NOMO-1 treated with DMSO at 0.1 percent for 48 hours (cell line): ENCODE data around the gene THBS3.
"Not testable (repeated sequence)": the region's sequence is repeated elsewhere in the genome, so short reads cannot be mapped to it uniquely, and the experiment has no call there.

Source experiments
- DNase-seq: peaks from one replicate; lab custom pipeline; 2025; ENCODE audit not compliant: unreplicated experiment; lab: John Stamatoyannopoulos, UW

The THBS3 gene

DNA sequence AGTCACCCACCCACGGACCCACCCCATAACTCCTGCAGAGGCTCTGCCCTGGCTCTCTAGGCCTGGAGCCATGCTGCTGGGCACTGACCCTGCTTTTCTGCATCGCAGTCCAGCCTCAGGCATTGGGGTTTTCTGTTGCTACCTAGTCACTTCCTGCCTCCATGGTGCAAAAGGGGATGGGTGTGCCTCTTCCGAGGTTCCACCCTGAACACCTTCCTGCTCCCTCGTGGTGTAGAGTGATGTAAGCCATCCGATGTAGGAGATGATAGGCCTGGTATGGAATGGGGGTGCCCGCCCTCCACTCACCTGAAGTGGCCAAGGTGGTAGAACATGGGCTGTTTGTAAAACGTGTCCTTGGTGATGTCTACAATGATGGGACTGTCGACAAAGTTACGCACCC, 27.7 kb upstream of the THBS3 start:
- DNase-seq = not testable (repeated sequence)

DNA sequence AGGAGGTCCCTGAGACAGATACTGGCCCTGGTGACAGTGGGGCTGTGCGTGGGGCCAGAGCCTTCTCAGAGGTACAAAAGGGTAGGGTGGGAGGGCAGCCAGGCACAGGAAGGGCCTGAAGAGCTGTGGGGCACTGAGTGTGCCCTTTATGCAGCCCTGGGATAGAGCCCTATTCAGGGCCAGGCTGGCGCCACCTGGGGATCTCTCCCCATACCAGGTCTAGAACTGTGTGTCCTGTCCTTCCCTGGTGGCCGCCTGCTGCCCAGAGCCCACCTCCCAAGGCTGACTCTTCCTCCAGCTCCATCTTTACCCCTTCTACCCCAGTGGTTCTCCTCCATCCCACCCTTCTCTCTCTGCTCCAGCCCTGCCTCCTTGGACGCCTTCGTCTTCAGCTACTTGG, 25.8 kb upstream of the THBS3 start:
- DNase-seq = not testable (repeated sequence)

DNA sequence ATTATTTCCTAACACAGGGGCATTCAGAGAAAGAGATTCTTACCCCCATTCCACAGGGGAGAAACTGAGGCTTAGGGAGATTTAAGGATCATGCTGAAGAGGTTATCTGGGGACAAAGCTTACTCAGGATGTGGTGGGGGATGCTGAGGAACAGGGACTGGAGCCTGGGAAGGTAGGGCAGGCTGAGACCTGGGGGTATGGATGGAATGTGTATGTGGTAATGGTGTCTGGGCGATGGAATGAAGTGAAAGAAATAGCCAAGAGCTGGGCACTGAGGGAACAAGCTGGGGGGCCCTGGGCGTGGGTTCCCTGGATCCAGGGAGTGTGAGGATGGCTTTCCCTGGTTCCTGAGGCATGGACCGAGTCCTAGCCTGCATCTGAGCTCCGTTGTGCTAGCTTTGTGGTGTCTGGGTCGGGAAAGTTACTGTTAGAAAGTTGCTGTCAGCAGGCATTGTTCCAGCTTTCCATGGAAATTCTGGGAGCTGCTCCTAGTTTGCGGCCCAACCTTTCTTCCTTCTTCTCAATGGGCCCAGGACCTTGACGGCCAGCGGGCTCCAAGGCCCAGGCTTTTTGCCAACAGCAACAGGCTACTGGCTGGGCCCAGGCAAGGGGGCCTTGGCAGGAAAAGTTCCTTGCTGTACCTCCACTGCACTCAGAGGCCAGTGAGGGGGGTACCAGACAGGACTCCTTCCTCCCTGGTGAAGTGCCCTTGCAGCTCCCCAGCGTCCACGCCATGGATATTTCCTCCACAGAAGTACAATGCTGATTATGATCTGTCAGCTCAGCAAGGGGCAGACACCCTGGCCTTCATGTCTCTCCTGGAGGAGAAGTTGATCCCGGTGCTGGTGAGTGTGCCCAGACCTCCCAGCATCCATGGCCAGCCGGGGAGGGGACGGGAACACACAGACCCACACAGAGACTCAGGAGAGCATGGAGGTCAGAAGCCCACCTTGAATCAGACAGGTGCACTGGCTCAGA, 24.6 kb upstream of the THBS3 start:
- not testable (repeated sequence) for DNase-seq

DNA sequence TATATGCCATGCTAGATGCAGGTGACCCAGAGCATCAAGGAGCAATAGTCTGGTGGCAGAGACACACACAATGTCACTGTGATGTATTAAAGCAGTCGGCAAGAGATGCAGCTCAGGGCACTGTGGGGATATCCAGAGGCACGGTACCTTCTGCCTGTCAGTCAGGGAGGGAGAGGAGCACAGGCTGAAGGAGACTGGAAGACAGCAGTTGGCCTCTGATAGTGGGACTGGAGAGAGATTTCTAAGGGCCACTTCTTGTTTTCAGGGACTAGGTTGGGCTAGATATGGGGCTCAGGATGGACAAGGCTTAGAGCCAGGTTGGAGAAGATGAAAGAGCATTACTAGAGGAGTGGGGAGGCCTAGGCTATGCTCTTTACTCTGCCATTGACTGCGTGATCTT, 23.6 kb upstream of the THBS3 start:
- not testable (repeated sequence) for DNase-seq

DNA sequence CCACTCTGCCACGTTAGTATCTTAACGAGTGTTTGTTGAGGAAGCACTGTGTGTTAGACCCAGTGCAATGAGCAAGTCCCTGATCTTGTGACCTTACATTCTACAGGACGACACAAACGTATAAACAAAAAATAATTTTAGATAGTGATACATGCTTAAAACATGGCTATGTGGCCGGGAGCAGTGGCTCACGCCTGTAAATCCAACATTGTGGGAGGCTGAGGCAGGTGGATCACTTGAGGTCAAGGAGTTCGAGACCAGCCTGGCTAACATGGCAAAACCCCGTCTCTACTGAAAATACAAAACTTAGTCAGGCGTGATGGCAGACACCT, 20.4 kb upstream of the THBS3 start:
- DNase-seq = no peak

DNA sequence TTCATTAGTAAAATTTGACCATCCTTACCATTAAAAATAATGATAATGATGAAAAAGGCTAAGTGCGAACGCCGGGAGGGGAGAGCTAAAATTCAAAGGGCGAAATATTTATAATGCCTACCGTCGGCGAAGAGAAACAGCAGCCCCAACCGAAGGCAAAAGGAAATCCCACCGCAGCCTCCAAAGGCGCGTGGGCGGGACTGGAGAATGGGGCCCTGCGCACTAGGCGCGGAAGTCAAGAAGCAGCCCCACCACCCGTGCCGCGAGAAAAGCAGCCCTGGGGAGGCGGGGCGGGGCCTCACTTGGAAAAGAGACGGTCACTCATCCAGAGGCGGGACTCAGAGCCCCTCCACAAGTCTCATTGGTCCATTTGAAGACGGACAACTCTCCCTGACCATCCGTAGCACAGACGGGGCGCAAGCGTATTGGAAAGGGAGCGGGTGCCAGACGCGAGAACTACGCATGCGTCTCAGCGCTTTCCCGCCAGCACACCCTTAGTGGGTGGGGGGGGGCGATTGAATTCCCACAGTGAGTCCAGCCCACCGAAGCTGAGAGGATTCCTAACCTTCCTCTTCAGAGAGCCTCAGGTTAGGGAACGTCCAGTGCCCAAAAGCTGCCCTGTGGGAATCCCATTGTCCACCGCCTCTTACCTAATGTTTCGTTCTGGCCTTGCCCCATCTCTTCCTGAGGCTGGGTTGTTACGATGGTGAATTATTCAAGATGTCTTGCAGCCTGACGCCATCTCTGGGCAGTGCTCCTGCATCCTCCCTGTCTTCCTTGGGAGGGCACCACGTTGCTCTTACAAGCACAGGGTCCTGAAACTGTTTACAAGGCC, 19.8 kb upstream of the THBS3 start:
- DNase-seq = peak; percentile 99

DNA sequence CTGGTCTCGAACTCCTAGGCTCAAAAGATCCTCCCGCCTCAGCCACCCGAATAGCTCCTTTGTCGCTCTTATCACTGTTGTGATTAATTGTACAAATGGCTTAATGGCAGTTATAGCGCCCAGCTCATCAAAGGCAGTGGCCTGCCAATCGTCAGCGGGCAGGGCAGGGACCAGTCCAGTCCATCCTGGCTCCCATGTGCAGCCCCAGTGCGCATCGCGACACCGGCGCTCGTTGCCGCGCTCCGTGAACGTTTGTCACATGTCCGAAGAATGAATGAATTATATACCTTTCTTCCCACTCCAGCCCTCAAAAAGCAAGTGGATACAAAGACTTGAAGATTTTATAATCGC, 19.2 kb upstream of the THBS3 start:
- peak; percentile 64 for DNase-seq

DNA sequence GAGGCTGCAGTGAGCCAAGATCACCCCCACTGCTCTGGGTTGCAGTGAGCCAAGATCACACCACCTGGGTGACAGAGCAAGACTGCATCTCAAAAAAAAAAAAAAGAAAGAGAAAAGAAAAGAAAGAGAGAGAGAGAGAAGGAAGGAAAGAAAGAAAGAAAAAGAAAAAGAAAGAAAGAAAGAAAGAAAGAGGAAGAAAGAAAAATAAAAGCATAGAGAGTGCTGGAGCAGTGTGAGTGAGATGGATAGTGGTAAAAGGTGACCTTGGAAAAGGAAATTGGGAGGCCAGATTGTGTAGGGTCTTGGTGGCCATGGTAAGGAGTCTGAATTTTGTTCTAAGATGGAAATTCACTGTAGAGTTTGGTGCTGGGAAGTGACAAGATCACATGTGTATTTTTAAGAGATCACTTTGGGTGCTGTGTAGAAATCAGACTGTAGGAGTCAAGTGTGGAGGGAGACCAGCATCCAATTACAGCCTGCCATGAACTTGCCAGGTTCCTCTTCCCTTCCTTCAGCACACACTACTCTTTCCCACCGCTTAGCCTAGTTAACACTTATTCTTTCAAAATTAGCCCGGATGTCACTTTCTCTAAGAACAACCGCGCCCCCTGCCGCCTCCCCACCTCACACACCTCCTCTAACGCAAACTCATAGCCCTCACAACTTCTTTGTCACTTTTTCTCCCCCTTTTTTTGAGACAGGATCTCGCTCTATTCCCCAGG, 18.7 kb upstream of the THBS3 start:
- DNase-seq = peak; percentile 96

DNA sequence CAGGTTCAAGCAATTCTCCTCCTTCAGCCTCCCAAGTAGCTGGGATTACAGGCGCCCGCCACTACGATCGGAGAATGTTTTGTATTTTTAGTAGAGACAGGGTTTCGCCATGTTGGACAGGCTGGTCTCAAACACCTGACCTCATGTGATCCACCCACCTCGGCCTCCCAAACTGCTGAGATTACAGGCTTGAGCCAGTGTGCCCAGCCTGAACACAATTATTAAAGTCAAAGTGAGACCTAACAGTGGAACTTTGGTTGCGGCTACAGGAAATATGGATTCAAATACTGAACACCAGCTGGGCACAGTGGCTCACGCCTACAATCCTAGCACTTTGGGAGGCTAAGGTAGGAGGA, 17.7 kb upstream of the THBS3 start:
- not testable (repeated sequence) for DNase-seq

DNA sequence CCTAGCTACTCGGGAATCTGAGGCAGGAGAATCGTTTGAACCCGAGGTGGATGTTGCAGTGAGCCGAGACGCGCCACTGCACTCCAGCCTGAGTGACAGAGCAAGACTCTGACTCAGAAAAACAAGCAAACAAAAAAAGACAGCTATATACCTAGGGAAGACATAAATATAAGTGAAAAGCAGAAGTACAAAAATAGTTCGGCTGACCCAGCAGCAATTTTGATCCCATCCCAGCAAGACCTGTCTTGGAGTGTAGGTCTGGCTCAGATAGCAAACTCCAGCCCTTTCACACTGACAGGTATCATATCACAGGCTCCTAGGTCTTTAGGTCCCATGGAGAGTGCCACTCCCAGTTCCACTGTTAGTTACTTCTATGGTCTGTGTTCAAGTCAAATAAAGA, 15.3 kb upstream of the THBS3 start:
- peak; percentile 74 for DNase-seq

DNA sequence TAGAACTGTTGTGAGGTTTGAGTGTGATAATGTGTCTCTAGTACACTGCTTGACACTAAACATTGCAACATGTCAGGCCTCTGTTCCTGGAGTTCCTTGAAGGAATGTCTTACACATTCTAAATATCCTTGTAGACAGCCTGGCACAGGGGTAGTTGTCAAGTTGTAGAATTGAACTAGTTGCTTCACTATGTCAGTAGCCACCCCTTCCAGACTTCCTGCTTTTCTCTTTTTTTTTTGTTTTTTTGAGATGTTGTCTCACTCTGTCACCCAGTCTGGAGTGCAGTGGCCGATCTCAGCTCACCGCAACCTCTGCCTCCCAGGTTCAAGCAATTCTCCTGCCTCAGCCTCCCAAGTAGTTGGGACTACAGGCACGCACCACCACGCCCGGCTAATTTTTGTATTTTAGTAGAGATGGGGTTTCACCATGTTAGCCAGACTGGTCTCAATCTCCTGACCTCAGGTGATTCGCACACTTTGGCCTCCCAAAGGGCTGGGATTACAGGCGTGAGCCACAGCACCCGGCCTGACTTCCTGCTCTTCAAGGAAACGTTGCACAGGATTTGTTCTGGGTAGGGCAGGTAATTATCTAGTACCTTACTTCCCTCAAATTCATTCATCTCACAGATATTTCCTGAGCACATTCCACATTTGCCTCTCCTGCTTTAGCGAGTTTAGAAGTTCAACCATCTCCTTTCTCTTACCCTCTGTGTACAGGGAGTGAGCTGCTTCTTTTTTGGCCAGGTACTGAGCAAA, 12.7 kb upstream of the THBS3 start:
- DNase-seq = not testable (repeated sequence)

DNA sequence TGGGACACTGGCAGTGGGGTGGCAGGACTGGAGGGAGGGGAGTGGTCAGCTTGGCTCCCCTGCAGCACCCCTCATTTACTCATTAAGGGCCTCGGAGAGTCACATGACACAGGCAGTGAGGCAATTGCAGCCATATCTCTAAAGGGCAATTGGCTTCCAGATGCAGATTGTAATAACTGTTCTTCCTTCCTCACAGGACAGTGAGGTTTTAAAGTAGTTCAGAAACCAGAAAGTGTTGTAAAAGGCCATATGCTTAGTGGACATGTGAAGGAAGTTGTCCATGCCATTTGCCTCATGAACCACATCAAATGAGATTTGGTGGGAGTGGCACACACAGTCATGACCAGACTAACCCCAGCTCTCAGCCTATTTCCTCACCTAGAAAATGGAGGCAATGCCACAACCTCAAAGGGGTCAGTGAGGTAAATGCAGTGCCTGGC, 11.9 kb upstream of the THBS3 start:
- DNase-seq = peak; percentile 70

DNA sequence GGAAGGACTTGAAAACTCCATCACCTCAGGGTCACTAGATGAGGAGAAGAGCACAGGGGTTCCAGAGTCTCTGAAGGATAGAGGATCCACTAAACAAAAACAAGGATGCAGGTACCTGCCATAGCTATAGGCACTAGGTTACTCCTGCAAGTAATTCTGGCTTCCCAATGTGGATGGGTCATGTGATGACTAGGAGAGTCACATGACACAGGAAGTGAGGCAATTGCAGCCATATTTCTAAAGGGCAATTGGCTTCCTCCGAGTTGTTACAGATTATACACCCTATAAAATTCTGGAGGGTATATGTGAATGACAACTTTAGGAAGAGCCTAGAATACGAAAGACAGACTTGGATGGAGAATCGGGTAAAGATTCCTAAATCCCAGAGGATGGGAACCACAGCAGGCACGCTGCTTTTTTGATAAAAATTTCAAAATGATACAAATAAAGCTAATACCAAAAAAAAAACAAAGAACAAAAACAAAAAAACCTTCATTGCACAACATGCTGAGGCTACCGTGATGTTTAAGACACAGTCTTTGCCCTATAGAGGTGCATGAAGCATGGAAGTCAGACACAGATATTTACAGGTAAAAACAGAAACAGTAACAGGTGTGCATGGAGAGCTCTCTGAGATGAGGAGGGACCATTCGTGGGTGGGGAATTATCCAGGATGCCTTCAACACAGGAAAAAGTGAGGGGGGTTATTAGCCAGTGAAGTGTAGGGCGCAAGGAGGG, 11.3 kb upstream of the THBS3 start:
- peak; percentile 23 for DNase-seq

DNA sequence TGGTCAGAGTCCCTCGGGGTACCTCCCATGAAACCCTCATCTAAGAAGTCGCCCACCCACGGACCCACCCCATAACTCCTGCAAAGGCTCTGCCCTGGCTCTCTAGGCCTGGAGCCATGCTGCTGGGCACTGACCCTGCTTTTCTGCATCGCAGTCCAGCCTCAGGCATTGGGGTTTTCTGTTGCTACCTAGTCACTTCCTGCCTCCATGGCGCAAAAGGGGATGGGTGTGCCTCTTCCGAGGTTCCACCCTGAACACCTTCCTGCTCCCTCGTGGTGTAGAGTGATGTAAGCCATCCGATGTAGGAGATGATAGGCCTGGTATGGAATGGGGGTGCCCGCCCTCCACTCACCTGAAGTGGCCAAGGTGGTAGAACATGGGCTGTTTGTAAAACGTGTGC, 7.0 kb upstream of the THBS3 start:
- not testable (repeated sequence) for DNase-seq

DNA sequence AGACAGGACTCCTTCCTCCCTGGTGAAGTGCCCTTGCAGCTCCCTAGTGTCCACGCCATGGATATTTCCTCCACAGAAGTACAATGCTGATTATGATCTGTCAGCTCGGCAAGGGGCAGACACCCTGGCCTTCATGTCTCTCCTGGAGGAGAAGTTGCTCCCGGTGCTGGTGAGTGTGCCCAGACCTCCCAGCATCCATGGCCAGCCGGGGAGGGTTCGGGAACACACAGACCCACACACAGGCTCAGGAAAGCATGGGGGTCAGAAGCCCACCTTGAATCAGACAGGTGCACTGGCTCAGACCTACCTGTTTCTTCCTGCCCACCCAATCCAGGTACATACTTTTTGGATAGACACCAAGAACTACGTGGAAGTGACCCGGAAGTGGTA, 4.3 kb upstream of the THBS3 start:
- not testable (repeated sequence) for DNase-seq

DNA sequence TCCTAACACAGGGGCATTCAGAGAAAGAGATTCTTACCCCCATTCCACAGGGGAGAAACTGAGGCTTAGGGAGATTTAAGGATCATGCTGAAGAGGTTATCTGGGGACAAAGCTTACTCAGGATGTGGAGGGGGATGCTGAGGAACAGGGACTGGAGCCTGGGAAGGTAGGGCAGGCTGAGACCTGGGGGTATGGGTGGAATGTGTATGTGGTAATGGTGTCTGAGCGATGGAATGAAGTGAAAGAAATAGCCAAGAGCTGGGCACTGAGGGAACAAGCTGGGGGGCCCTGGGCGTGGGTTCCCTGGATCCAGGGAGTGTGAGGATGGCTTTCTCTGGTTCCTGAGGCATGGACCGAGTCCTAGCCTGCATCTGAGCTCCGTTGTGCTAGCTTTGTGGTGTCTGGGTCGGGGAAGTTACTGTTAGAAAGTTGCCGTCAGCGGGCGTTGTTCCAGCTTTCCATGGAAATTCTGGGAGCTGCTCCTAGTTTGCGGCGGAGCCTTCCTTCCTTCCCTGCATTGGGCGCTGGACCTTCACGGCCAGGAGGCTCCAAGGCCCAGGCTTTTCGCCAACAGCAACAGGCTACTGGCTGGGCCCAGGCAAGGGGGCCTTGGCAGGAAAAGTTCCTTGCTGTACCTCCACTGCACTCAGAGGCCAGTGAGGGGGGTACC, 3.8 kb upstream of the THBS3 start:
- DNase-seq = not testable (repeated sequence)

DNA sequence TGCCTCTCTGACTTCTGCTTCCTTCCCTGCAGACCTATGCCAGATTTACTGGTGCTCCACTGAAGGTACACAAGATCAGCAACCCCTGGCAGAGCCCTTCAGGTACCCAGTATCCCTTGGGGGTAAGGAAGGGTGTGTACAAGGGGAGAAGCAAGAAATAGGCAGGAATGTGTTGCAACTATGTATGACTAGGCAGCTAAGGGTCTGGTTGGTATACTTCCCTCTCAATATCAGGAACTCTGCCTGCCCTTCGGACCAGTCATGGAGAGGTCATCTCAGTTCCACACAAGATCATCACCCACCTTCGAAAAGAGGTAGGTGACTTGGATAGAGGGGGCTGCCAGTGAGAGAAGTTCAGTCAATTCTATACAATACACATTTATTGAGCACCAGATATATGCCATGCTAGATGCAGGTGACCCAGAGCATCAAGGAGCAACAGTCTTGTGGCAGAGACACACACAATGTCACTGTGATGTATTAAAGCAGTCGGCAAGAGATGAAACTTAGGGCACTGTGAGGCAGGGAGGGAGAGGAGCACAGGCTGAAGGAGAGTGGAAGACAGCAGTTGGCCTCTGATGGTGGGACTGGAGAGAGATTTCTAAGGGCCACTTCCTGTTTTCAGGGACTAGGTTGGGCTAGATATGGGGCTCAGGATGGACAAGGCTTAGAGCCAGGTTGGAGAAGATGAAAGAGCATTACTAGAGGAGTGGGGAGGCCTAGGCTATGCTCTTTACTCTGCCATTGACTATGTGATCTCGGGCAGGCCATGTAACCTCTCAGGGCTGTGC, 2.8 kb upstream of the THBS3 start:
- DNase-seq = peak; percentile 73

DNA sequence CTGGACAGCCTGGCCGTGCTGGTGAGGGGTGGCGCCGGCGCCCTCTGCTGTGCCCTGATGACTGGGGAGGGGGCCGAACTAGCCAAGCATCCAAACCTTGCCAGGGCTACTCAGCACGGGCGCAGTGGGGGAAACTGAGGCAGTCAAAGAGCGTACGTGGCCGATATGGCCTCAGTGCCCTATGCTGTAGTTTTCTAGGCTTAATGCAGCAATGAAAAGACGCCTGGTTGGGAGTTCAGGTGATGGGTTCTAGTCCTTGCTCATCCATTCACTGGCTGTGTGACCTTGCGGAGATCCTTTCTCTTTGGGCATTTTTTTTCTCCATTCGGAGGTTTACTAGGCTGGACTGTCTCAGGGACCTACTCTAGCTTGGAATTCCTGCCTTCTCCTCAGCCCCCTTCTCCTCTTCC, 1.6 kb upstream of the THBS3 start:
- no peak for DNase-seq
